NCI-H1092 treated with DMSO at 0.1 percent for 48 hours (cell line): Measurements from ENCODE around the gene ZNF526.
A peak's percentile ranks its signal among the peaks of the same experiment; 100 is the strongest.
"Not testable (repeated sequence)": the region's sequence is repeated elsewhere in the genome, so short reads cannot be mapped to it uniquely, and the experiment has no call there.

Experiments used
- DNase-seq: peaks from one replicate; lab custom pipeline; 2025; lab: John Stamatoyannopoulos, UW

The ZNF526 gene

DNA sequence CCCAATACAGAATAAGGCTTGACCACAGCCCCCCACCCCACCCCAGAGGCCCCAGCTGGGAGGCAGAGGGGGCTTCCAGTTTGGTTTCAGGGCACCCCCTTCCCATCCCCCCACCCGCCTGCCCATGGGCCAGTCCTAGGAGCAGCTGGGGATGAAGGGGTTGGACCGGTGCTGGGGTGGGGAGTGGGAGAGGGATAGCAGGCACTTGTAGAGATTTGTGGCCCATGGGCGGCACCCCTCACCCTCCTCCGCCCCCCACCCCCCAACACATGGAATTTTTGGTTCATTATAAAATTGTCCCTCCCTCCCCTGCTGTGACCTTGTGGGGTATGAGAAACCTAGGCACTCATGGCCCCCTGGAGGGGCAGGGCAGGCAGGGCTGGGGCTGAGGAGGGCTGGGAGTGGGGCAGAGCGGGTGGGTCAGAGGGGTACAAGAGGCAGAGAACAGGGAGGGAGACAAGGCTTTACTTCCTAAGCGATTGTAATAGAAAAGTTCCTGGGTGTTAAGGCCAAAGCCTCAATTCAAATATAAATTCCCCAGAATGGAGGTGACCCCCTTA, 27.6 kb downstream of the ZNF526 start:
- no peak for DNase-seq

DNA sequence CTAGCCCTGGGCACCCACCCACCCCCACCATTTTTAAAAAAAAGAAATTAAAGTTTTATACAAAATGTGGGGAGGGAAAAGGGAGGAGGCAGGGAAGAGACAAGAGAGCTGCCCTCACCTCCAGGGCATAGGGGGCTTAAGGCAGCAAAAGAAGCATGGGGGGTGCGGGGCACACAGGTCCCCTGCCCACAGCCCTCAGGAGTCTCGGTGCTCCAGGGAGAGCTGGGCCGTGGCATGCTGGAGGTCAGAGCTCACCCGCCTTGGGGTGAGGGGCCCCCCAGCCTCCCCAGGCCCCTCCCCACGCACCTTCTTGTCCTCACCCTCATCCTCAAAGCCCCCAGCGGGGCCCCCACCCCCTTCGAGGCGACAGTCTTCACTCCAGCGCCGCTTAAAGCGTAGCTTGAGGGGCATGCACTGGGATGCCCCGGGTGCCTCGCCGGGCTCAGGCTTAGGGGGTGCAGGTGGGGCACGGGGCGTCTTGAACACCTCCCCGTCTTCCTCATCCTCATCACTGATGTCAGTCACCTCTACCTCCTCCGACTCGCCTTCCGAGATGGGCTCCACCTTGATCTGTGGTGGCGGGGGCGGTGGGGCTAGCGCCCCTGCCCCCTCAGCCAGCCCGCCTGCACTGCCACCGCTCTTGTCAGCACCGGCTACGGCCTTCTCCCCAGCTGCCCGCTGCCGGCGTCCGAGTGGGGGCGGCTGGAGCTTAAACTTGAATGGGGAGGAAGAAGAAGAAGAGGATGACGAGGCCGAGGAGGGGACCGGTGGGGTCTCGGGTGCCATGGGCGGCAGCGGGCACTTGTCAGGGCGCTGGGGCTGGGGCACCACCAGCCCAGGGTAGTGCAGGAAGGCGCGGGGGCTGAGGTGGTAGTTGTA, 28.4 kb downstream of the ZNF526 start:
- DNase-seq, result no peak

DNA sequence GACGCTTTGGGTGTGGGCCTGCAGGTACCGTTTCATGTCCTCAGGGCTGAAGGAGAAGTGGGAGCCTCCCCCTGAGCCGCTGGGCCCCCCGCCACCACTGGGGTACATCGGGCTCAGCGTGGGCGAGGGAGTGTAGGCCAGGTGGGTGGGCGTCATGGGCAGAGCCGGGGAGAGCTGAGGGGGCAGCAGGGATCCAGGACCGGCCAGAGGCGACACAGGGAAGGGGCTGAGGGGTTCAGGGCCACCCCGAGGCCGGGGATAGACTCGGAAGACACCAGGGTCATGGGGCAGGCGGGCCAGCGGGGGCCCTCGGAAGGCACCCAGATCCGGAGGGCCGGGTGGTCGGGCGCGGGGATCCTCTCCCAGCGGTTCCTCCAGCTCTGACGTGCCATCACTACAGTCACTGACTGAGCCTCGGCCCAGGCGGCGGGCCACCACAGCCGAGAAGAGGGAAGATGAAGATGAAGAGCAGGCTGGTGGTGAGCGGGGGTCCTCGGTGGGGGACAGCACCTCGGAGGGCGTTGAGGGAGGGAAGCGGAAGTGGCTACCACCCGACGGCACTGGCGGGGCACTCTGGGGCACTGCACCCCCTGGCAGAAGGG, 29.1 kb downstream of the ZNF526 start:
- no peak for DNase-seq

DNA sequence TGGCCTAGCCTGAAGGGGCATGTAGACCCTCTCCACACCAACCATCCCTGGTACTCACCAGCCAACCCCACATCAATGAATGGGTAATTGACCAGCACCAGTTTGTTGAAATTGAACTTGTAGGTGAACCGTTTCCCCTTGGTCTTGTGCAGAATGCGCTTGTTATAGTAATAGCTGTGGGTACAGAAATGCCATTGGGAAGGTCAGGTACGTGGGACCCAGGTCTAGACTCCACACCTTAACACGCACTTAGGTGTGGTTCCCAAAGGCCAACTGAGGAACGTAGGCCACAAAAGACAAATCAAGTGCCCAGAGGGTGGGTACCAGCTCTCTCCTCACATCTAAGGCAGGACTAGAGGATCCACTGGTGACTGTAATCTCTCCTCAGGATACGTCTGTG, 29.7 kb downstream of the ZNF526 start:
- DNase-seq, result no peak

DNA sequence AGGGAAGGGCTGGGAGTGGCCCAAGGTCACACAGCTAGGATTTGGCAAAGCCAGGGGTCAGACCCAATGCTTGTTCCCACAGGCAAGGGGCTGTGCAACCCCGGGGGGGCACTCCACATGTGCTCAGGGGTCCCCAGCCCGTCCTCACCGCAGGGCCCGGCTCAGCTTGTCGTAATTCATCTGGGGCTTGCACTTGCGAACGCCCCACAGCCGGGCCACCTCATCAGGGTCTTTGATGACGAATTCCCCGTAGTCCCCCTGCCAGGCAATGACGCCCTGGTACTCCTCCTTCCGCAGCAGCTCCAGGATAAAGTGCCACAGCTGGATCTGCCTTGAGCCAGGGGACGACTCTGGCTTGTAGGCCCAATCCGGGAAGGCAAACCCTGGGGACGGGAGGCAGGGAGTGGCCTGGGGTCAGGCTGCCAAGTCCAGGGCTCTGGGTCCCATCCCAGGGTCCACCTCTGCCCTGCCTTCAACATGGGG, 30.1 kb downstream of the ZNF526 start:
- no peak for DNase-seq

DNA sequence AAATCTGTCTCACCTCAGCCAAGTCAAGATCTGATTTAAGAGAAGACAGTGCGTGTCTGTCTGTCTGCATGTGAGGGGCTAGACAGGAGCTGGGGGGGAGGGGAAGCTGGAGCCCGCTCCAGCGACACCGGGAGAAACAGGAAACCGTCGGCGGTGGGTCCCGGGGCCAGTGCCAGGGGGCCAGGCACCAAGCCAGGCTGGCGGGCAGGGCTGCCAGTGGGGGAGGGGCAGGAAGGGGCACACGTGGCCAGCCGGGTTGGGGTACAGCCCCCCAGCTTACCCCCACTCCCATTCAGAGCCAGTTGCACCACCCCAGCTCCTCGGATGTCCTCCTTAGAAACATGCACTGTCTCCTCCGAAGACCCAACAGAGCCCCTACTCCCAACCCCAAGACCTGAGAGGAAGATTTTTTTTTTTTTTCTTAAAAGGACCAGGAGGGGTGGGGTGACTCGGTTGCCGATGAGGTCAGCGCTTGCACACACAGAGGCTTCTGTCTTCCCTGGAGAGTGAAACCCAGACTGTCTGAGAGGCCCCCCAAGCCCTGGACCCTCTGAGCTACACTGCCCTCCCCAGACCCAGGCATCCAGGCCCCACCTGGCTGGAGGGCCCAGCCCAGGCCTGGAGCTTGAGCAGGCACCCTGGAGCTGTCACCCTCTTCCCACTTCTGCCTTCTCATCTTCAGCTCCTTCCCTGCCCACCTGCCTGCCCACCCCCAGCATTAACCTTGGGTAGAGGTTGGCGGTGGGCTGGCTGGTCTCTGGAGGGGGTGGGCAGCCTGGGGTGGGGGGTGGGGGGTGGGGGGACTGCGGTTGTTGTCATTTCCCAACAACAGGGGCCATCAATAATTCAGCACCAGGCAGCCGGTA, 30.8 kb downstream of the ZNF526 start:
- DNase-seq, result peak; percentile 56

DNA sequence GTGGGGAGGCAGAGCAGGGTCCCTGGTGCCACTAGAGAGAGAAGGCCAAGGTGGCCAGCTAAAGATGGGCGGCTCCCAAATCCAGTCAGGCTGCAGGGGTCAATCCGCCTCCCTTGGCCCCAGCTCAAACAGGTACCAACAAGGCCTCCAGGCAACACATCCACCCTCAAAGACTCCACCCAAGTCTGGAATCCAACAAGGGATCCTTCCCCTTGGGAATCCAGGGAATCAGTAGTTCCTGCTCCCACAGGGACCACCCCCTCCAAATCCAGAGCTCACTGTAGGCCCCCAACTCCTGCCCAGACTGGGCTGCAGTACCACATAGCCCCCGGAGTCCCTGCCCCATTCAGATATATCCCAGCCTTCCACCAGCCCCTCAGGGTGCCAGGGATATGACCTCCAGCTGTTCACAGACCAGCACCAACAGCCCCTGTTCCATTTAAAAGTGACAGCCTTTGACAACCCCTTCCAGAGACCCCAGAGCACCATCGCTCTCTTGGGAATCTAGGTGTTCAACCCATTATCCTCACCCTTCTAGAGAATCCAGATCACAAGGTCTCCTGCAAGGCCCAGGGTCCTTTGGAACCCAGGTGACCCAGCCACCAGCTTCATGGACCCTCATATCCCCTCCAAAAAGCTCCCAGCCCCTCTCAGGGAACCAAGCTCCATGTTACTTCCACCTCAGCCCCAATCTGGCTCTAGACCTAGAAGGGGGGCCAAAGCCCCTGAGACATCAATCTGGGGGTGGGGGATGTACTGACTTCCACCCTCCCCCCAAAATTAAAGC, 31.7 kb downstream of the ZNF526 start:
- DNase-seq, result peak; percentile 11

DNA sequence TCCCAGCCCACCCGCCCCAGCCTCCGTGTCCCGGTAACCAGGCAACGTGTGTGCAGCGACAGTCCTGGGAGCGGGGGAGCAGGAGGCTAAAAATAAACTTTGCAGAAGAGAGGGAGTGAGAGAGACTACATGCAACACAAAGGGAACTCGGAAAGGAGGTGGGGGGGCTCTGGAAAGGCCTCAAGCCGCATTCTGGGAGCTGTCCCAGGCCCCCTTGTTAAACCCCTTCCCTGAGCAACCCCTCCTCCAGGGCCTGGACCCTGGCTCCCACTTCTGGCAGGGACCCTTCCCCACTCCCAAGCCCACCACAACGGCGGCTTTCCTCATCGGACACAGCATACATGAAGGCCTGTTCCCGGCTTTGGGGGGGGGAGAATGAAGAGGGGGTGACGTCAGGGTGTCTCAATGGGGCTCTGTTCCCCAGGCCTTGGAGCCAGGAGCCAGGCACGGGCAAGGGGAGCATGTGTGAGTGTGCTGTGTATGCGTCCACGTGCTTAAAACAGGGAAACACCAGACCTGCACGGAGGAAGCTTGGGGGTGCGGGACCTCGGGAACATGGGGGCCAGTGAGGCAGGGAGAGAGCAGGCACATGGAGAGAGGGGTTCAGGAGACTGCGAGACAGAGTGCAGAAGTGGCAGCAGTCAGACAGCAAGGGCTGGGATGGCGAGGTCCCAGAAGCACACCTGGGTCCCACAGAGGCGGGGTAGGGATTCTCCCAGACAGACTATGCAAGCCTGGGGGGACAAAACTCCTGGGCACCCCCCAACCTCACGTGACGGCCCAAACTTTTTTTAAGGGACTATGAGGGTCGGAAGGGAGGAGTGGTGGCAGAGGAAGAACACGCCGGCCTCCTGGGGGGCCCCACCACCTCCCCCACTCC, 32.5 kb downstream of the ZNF526 start:
- no peak for DNase-seq

DNA sequence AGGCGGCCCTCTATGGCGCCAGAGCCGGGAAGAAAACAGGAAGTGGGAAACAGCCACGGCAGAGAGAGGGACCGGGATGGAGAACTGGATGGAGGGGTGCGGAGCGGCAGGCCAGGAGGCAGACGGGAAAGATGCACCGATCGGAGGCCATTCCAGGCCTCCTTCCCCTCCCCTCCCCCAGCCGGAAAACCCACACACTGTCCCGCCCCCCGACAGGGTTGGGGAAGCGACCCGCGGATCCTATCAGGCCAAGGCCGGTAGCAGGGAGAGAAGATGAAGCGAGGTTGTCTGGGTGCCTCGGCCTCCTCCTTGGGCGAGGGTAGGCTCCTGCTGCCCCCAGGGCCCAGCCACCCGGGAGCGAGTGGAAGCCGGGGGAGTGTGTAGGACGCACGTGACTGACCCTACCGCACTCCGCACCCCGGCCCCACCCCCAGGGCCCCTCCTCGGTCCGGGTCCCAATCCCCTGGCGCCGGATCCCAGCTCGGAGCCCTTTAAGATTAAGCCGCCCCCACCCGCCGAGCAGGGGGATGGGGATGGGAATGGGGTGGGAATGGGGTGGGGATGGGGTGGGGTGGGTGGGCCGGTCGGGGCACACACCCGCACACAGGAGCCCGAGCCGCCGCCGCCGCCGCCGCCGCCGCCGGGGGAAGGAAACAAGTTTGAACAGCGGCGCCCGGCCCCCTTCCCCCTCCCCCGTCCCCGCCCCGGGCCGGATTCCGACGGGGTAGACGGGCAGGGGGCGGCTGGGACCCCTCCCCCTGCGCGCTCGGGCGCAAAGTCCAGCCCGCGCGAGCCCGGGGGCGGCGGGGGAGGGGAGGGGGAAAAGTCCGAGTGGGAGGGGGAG, 33.4 kb downstream of the ZNF526 start:
- peak; percentile 5 for DNase-seq

DNA sequence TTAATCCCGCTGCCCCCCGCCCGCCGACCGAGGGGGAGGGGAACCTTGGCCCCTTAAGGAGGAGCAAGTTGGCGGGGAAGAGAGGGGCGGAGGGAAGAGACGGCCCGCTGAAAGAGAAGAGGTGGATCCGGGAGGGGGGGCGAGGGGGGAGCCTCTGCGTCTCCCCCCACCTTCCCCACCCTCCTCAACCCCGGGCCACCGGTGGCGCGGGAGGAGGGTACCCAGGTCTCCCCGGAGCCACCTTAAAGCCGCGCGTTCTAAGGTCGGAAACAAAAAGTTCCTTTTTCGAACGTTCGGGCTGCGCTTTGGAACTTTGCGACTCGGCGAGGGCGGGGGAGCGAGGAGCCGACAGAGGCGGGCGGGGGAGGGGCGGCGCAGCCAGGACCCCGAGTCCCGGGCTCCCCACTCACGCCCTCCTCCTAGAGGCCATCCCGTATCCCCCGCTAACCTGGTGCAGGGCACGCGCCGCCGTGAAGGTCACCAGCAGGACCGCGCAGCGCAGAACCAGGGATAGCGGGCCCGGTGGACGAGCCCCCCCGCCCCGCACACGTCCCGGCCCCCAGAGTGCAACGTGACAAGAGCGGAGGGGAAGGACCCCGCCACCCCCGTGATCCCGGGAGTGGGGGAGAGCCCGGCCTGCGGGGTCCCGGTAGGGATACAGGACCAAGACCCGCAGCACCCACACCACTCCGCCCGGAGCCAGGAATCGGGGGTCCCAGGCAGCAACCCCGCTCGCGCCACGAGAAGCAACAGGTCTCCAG, 34.2 kb downstream of the ZNF526 start:
- no peak for DNase-seq

DNA sequence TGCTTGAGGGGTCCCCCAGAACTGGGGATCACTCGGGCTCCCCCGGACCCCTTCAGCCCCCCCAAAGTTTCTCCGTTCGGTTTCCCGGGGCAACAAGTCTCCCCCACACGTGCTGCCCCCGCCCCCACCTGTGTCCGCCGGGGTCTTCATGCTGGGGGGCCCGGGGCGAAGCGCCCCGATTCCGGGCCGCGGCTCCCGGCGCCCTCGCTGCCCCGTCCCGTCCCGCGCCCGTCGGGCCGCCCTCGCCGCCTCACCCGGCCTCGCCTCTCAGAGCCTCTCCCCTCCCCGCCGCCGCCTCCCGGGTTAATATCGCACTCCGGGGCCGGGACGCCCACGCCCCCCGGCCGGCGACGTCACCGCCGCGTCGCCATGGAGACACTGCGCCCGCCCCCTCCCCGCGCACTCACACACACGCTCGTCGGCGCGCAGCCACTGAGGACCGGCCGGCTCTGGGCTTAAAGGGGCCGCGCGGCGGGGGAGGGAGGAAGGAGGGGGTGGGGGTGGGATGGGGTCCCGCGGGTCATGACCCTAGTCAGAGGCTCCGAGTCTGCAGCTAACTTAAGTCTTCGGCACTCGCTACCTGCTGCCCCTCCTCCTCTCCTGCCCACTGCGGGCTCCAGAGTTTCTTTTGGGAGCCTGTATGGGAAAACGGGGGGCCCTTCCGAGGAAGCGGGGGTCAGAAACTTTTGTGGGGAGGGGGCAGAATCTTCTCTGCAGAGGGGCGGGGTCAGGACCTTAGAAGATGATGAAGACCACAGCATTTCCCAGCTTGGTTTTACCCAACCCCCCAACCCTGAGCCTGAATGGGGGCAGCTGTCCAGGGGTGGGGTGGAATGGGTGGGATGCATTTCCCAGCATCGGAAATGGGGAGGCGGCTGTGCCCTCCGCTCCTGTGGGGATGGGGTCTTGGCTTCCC, 35.0 kb downstream of the ZNF526 start, which contains the start of gene ERF:
Gene ERF, minus strand, starts transcription at position 279 of the 916 bp plus-strand sequence. Its CDS starts 129 bp downstream, at position 150.
- DNase-seq, result peak; percentile 64

DNA sequence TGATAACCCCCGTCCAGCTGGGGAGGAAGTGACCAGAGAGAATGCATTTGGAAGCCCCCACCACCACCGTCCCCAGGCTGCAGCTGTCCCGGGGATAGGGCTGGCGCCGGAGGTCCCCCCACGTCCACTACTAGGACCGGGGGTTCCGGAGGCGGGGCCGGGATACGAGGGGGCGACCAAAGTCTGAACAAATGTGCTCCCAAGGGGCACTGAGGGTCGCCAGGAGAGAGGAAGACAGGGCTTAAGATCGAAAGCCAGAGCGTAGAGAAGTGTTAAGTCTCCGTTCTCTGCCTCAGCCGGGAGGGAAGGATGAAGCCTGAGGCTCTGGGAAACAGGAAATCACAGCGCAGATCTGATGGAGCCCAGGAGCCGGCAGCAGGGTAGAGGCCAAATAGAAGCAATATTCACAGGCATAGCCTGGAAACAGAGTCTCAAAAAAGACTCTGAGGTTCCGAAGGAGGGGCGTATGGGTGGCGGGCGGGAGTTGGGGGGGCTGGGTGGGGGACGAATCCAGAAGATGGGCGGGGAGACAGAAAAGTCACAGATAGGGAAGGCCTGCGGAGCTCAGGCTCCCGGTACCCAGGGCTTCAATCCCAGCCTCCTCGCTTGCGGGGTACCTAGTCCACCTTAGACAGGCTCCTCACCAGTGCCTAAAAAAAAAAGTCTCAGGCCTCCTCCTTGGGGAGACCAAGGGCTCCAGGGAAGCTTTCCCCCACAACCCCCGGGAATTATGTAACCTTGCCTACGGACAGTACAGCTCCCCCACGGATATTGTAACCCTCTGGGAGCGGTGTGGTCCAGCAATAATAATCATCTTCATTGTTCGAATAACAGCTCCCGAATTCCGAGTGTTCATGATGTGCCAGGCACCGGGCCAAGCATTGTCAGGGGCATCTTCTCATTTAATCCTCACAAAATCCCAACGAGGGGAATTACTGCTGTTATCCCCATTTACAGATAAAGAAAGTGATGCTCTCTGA, 35.9 kb downstream of the ZNF526 start:
- peak; percentile 19 for DNase-seq

DNA sequence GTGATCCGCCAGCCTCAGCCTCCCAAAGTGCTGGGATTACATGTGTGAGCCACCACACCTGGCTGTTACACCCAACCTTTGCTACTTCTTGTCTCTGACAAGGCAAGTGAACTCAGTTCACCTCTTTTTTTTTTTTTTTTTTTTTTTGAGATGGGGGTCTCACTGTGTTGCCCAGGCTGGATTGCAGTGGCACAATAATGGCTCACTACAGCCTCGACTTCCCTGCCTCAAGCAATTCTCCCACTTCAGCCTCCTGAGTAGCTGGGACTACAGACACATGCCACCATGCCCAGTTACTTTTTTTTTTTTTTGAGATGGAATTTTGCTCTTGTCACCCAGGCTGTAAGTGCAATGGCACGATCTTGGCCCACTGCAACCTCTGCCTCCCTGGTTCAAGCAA, 37.7 kb downstream of the ZNF526 start:
- DNase-seq, result not testable (repeated sequence)

DNA sequence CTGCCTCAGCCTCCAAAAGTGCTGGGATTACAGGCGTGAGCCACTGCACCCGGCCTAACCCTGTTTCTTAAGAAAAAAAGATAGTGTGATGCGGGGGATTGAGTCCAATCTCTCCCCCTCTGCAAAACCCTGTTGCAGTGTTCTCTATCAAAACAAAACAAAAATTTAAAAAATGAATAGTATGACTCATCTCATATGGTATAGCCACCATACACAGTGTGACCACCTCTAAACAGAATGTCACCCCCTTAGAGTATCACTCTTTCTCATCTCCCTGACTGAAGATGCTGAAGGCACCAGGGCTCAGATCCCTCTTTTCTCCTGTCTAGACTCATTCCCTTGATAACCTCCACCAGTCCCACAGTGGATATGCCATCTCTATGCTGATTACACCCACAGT, 41.7 kb downstream of the ZNF526 start:
- no peak for DNase-seq

DNA sequence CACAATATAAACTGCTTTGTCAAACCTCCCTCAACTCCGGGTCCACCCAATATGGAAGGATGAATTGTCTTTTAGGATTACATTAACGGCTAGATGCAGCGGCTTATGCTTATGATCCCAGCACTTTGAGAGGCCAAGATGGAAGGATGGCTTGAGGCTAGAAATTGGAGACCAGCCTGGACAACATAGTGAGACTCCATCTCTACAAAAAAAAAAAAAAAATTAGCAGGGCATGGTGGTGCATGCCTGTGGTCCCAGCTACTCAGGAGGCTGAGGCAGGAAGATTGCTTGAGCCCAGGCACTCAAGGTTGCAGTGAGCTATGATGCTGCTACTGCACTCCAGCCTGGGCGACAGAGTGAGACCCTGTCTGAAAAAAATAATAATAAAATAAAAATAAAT, 46.0 kb downstream of the ZNF526 start:
- DNase-seq, result not testable (repeated sequence)
